Stimulated activated CD8-positive, alpha-beta memory T cell treated with anti-CD3 and anti-CD28 coated beads, Interleukin-2, amount 100 ng/mL, for 1 hour (primary cell): ENCODE results near the gene BLMH.
A peak's percentile ranks its signal among the peaks of the same experiment; 100 is the strongest.

ENCODE experiments used
- DNase-seq, 2 donors: peaks; one replicate each; pipeline ENCODE4 v3.0.0-alpha.2; 2020; ENCODE audit warnings: low read depth in 2 of 2

Gene BLMH

DNA sequence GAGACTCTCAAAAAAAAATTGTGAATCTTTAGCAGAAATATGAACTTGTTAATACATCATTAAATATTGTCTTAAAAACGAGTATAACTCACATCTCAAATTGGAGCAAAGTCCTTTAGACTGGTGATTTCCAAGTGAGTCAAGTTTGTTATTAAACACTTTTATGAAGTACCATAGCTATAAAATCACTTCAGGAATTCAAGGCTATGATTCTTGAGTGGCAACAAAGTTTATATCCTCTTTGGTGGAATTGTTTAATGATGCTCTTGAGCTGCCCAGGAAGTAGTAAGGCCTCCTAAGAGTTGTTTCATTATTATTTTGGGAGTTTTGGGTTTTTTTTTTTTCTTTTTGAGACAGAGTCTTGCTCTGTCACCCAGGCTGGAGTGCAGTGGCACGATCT is 16.7 kb upstream of the BLMH start:
- no peak for DNase-seq

DNA sequence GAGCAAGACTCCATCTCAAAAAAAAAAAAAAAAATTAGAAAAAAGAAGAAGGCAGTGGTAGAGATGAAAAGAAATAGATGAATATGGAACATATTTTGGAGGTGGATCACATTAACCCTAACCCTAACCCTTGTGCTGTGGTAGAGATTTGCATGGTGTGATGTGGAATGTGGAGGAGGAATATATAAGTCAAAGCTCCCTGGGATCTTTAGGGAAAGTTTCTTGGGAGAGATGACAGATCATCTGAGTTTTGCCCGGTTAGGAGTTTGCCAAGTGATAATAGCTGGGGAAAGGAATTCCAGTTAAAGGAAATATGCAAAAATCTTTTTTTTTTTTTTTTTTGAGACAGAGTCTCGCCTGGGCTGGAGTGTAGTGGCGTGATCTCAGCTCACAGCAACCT is 13.0 kb upstream of the BLMH start:
- no peak for DNase-seq

DNA sequence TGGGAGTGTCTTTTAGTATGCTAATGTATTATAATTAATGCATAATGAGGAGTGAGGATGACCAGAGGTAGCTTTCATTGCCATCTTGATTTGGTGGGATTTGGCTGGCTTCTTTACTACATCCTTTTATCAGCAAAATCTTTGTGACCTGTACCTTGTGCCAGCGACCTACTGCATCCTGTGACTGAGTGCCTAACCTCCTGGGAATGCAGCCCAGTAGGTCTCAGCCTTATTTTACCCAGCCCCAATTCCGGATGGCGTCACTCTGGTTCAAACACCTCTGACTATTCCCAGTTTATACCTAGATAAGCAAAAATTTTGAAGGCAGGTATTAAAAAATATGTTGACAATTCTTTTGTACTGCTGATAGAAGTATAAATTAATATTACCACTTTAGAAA is 10.5 kb upstream of the BLMH start:
- DNase-seq, result no peak

DNA sequence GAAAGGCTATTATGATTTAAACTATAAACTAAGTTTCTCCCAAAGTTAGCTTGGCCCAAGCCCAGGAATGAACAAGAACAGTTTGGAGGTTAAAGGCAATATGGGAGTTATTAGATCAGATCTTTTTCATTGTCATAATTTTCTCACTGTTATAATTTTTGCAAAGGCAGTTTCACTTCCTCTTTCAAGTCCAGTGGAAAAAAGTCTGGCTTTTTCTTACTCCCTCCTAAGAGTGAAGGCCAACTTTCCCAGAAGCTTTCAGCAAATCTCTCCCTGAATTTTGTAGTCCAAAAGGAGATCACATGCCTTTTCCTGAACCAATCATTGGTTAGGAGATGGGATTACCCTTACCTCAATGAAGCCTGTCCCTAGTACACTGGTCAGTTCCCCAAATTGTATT is 9.1 kb upstream of the BLMH start:
- DNase-seq, result no peak

DNA sequence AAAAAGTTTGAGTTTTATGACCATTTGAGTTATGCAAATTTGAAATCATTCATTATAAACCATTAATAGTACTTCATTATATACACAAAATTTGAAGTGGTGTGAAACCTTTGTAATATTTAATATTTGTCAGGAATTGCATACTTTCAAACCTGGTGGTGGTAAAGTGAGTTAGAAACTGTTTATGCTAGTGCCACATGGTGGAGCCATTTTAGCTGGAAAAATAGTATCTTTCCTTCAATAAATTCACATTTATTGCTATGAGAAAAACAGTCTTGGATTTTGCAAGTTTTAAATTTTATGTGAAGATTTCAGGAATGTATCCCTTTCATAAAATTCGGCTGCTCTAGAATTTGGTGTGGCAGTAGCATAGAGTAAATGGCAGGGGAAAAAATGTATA is 7.3 kb upstream of the BLMH start:
- no peak for DNase-seq

DNA sequence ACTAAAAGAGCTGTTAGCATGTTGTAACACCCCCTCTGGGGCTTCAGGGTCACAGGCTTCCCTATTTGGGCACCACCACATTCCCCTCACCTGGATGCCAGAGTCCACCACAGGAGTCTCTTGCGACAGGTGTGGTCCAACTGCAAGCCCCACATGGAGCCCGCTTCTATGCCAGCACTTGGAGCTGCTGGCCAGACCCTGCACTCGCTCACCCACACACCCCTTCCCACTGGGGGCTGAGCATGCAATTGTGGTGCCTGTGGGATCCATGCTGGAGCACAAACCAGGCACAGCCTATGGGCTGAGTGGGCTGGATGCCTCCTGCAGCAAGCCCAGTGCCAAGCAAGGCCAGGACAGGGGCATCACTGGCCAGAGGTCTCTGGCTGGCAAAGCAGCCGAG is 6.0 kb upstream of the BLMH start:
- no peak for DNase-seq

DNA sequence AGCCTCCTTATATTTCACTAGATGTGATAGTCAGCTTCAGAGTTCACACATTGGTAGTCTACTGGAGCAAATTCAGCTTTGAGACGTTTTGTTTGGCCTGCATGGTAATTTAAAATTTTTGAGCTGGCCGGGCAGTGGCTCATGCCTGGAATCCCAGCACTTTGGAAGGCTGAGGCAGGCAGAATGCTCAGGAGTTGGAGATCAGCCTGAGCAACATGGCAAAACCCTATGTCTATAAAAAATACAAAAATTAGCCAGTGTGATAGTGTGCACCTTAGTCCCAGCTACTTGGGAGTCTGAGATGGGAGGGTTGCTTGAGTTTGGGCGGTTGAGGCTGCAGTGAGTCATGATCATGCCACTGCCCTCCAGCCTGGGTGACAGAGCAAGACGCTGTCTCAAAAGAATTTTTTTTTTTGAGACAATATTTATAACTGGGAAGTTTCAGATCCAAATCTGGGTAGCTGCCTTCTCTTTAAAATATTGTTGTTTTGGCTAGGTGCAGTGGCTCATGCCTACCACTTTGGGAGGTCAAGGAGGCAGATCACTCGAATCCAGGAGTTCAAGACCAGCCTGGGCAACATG is 4.8 kb upstream of the BLMH start:
- no peak for DNase-seq

DNA sequence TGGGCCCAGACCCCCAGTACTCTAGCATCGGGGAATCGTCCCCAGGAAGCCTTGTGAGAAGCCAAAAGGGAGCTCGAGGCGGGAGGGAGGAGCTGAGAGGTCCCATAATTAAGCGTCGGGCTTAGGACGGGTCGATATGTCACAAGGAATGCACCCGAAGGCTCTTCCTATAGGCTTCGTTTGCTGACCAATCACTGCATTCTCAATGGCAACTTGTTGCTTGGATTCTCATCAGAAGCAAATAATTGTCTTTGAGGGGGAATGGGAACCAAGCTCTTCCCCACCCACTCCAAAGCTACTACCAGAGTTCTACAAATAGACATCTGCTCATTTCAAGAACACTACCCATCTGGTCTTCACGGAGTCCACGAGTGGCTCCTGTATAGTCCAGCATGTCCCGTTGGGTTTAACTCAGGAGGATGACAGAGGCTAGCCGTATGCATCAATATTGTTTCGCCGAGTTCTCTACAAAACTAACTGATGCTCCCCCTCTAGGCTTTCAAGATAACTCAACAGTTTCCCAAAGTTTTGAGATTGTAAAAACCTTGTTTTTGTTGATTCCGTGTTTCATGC is 628 bp upstream of the BLMH start:
- peak in 1 of 2 donors; percentile 1 for DNase-seq

DNA sequence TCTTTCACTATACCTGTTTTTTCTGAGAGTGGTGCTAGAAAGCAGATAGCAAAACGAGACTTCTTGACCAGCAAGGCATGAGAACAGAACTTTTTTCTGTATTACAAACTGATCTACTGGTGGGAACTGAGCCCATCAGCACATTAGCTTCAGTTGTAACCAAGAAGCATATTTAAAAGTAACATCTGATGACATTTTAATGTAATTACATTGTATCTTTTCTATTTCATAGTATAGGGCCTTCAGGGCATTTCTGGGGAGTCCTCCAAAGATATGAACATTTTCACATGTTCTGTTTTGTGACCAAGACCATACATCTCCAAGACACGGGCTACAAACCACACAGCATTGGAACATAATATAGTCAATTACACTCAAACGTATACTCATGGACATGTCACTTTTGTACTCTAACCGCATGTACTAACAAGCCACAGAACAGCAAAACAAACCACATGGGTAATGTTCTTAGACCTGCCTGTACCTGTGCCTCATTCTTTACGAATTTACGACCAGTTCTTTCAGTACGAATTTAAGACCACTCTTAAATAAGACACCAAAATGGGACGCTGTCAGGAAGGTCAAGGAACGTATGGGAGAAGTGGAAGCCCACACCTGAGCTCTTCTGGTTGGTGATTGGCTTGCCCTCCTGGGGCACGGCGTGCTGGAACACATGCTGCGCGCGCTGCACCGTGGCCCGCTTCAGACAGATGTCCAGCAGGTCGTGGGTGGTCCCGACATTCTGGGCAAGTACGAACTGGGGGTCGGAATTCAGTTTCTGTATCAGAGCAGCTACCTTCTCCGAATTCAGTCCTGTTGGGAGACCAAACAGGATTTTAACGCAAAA is 825 bp downstream of the BLMH start:
- DNase-seq, result peak in 1 of 2 donors; percentile 7

DNA sequence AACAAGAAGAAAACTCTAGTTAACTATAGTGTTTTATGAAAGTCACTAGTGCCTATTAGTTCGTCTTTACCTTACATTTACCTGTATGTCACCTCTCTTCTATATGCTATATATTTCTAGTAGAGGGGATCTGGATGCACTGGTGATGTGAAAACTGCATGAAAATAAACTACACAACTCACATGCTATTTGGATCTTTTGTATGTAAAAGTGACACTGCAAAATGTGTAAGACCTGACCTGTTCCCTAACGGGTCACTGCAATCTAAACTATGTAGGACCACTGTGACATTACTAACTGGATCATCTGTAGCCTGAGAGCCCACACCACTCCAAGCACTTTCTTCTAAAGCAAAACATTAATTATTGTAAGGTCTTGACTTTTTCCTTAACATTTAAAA is 1.7 kb downstream of the BLMH start:
- no peak for DNase-seq

DNA sequence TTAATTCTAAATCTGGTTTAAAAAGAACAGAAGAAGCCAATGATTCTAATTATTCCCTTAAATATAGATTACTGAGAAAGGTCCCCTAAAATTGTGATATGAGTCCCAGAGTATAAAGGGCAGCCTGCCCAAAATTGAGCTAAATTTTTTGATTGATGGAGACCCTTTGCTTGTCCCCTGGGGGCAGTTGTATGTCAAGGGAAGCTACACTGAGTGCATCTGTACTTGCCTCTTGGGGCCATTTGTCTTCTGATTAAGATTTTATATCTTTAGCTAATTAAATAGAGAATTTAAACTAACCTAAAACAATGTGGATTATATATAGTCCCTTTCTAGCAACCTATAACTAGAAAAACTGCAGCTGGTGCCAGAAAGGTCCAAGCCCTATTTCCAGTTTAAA is 12.6 kb downstream of the BLMH start:
- DNase-seq, result no peak

DNA sequence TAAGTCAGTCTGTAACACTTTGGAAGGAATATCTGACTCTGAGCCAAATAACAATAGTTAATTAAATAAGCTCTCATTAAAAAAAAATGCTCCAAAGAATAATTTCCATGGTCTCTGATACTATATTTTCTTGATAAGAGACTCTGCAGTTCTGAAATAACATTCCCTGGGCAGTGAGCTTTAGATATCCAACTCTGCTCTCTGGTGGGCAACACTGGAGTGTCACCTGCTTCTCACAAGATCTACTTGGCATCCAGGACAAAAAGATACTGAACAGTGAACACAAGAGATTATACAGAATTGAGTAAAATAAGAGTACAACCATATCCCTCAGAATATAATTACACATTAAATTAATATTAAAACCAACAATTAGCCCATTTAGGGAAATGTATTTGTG is 13.7 kb downstream of the BLMH start:
- no peak for DNase-seq

DNA sequence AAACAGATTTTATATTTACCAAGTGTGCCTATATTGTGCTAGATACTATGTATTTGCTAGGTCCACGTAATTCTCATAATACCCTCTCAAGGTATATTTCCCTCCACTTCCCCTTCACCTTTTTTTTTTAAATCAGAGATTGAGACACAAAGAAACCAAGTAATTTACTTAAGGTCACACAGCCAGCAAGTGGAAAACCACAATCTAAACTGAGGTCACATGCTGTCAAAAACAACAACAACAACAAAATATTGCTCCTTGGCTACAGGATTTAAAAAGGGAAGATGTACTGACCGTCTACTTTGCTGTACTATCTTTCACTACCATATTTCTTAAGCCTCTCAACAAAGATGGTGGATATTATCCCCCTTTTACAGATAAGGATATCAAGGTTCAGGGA is 15.8 kb downstream of the BLMH start:
- no peak for DNase-seq

DNA sequence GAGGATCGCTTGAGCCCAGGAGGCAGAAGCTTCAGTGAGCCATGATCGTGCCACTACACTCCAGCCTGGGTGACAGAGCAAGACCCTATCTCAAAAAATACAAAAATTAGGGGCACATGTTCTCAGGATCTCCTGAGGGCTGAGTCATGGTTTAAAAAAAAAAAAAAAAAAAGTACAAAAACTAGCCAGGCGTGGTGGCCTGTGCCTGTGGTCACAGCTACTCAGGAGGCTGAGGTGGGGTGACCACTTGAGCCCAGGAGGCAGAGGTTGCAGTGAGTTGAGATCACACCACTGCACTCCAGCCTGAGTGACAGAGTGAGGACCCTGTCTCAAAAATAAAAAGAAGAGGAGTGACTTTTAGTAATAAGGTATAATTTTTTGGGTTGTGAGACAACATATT is 16.9 kb downstream of the BLMH start:
- no peak for DNase-seq

DNA sequence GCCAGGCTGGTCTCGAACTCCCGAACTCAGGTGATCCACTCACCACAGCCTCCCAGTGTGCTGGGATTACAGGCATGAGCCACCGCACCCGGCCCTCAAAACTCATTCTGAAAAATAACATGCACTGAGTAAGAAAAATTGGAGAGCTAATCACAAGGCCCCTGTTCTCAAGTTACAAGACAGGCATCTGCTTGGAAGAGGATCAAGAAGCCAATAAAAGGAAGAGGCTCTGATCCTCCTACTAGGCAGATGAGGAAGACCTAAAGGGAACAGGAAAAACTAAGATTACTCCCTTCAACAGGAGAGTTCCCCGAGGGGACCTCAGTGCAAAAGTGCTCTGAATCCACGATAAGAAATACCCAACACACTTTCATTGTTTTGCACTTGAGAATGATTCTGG is 18.4 kb downstream of the BLMH start:
- DNase-seq, result no peak

DNA sequence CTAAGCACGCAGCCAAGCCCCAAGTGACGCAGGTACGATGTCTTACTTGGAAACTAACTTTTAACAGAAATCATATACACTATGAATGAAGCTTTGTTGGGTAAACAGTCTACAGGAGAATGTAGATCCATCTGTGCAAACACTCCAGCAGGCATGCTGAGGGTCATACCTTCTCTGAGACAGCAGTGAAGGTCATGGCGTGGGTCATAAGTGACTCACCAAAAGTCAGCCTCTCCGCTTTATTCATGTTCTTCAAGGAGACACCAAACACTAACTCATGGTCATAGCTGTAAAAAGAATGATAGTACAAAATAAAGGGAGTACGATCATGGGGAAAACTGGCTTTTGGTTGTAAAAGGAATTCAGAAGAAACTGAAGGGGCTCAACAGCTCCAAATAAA is 20.6 kb downstream of the BLMH start:
- DNase-seq, result no peak

DNA sequence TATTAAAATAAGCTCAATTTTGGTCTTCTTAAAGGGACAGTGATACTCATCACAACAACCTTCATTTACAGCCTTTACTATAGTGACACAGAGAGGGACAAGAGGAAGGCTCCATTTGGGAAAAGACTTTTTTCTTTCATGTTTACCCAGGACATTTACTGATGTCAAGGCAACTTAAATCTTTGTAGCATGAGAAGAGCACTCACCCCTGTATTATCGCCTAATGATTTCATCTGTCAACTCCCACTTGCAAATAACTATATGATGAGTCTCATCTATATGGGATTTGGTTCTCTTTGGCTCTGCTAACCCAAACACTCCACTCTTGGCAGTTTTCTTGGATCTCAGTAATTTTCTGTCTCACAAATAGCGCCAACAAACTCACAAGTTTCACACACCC is 24.1 kb downstream of the BLMH start:
- DNase-seq, result no peak

DNA sequence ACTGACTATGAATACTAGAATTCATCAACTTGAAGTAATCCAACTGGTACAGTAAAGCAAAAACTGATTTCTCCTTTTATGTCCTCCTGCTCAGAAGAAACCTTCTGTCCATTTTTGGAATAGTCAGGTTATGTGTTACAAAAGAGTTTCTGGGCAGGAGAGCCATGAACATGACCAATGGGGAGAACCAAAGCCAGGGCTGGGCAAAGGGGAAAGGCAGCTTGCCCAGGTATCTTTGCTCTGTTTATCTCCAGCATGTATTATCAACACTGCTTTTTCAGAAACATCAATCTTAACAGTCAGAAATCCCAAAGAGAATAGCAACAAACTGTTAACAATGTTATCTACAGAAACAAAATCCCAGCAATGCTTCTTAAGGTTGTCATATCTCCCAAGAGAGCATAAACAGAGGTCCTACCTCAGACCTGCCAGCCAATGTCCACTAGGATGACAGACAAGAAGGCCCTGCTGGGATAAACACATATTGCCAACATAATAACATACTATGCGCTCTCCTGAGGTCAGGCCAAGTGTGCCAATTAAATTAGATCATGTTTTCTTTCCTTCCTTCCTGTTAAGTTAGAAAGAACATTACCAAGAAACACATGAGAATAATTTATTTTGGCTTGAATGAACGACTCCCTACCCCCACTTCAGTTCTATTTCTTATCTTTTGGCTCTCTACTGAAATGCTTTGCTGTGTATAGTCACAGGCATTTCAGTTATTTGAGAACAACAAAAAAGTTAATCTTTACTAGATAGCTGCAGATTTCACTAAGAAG is 28.0 kb downstream of the BLMH start:
- no peak for DNase-seq

DNA sequence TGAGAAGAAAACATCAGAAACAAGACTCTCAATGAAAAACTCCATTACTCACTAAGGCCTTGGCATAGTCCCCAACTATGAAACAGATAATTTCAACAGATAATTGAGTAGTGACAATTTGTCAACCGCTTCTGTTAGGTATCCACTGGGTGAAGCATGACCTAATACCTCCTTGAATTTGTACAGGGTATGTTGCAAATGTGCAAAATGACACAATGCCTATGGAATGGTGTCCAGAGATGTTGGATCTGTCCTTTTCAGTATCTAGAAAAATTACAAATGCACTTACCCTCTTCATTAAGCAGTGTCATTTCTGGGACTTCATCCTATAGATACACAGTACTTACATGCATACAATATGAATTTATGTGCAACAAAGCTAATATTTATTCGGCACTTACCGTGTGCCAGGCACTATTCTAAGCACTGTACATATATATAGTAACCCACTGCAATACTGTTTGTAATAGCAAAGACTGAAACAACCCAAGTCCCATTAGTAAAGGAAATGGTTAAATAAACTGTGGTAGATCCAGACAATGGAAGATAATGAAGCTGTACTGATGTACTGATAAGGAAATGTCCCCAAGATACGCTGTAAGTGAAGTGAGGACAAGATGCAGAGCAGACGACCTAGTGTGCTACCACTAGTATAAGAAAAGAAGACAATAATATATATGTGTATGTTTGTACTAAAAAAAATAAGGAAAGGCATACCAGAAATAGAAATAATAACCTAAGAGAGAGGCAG is 34.8 kb downstream of the BLMH start:
- no peak for DNase-seq

DNA sequence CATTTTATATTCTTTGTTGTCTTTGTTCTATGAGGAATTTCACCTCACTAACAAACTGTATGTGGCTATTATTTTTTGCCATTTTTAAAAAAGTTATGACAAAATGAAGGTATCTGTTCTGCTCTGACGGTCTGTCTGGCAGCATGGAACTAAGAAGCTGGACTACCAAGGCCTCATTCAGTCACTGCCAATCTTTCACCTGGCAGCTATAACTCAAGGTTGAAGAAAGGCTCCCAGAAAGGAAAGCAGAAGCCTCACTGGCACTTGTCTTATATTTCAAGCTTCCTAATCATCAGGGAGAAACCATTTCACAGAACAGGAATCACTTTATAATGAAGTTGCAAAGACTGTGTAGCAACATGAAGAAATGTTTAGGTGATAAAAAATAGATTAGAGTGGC is 37.6 kb downstream of the BLMH start:
- no peak for DNase-seq

DNA sequence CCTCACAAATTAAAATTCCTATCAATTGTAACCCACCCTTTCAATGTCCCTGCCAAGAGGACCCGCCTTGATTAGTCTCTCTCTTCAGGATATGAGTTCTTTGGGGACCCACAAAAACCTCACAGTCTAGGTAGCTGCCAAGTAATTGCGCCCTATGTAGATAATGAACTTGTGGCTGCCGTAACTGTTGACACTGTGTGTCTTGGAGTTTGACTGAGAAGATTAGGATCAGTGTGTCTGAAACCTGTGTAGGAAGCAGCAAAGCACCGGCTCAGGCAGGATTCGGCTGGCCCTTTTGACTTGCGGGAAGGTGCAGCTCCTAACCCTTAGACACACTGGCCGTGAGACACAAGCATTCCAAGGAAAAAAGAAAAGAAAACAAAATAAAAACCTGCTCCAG is 38.4 kb downstream of the BLMH start:
- no peak for DNase-seq

DNA sequence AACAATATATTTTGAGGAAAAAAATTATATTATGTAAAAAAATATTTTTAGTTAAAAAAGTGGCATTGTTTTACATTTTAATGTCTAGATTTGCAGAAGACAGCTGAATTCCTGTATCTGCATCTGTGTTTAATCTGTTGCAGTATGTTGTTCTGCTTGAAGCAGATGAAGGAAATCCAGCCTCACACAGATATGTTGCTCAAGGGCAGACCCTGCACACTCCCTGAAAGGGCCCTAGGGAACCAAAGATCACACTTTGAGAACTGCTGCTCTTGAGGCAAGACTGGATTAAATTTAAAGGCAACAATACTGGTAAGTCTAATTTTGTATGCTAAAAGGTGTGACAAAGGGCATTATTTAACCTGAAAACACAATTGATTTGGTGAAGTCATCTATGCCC is 39.8 kb downstream of the BLMH start:
- no peak for DNase-seq
